GM10248 (cell line): ENCODE results near the gene KIF5A.
A peak's percentile ranks its signal among the peaks of the same experiment; 100 is the strongest.
"Not testable (repeated sequence)": the region's sequence is repeated elsewhere in the genome, so short reads cannot be mapped to it uniquely, and the experiment has no call there.

ENCODE experiments used
- CTCF ChIA-PET: fragments of 300-600 bp; sonication (Branson Sonifier 250); formaldehyde crosslinking; extraction: SDS; loops from one replicate; lab custom pipeline; 2021; ENCODE audit warnings: antibody characterized with exemption; lab: Yijun Ruan, JAX
- POLR2A ChIA-PET: fragments of 350-650 bp; sonication (Branson Sonifier 250); formaldehyde crosslinking; extraction: SDS; loops from one replicate; lab custom pipeline; 2020; ENCODE audit warnings: antibody characterized with exemption; lab: Yijun Ruan, JAX
- DNase-seq: peaks from one replicate; pipeline ENCODE4 v3.0.0; 2012; ENCODE audit errors: extremely low spot score
- TF ChIP-seq, protein P1 (sequence below): IDR thresholded peaks from 2 replicates; pipeline ENCODE4 v1.5.1; 2012; ENCODE audit warnings: mild to moderate bottlenecking, low read depth; ENCODE audit errors: extremely low read depth, missing control alignments, control extremely low read depth

Gene KIF5A

DNA sequence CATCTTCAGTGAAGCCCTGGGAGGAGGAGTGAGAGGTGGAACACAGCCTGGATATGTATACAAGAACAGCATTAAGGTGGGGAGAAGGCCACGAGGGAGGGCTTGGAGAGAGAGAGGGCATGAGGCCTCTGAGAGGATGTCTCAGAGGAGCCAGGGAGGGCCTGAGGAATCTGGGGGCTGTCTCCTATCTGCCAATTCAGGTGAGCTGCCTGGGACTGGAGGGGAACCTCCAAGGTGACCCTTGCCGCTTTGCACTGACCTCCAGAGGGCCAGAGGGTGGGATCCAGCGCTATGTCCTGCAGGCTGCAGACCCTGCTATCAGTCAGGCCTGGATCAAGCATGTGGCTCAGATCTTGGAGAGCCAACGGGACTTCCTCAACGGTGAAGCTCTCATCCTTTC lies 65.8 kb downstream of the KIF5A start:
- TF ChIP-seq, protein P1, sequence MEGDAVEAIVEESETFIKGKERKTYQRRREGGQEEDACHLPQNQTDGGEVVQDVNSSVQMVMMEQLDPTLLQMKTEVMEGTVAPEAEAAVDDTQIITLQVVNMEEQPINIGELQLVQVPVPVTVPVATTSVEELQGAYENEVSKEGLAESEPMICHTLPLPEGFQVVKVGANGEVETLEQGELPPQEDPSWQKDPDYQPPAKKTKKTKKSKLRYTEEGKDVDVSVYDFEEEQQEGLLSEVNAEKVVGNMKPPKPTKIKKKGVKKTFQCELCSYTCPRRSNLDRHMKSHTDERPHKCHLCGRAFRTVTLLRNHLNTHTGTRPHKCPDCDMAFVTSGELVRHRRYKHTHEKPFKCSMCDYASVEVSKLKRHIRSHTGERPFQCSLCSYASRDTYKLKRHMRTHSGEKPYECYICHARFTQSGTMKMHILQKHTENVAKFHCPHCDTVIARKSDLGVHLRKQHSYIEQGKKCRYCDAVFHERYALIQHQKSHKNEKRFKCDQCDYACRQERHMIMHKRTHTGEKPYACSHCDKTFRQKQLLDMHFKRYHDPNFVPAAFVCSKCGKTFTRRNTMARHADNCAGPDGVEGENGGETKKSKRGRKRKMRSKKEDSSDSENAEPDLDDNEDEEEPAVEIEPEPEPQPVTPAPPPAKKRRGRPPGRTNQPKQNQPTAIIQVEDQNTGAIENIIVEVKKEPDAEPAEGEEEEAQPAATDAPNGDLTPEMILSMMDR = no peak
- ChIA-PET CTCF (interaction anchor here (0.6 to 6.8 kb wide), 7 partner anchors 9 to 402 kb away, joined by 3 to 101 read pairs (median 4); partner anchors contain the start of genes B4GALNT1 and PIP4K2C), POLR2A (no interaction called here)
- DNase-seq = peak; percentile 13

GRCh38 chr12:57616383-57617101 lies 66.7 kb downstream of the KIF5A start:
- POLR2A ChIA-PET = no interaction called here
- no peak for DNase-seq
- TF ChIP-seq, protein P1 = no peak
- CTCF ChIA-PET = interaction anchor here (0.6 to 6.8 kb wide), 5 partner anchors 8 to 71 kb away, joined by 3 to 101 read pairs (median 4); partner anchors contain the start of gene PIP4K2C

- ChIA-PET CTCF (interaction anchor here (8.9 kb wide), 1 partner anchor 36 kb away, joined by 155 read pairs; no protein-coding TSS in a partner anchor), POLR2A (no interaction called here)
- DNase-seq = no peak
- TF ChIP-seq, protein P1 = no peak
These were observed 68.1 kb downstream of the KIF5A start for GRCh38 chr12:57617942-57618341.

GRCh38 chr12:57618431-57618830 lies 68.6 kb downstream of the KIF5A start:
- DNase-seq, POLR2A ChIA-PET: not testable (repeated sequence)
- CTCF ChIA-PET = interaction anchor here (3.0 to 8.9 kb wide), 2 partner anchors 11 to 36 kb away, joined by 20 to 155 read pairs; no protein-coding TSS in a partner anchor

DNA sequence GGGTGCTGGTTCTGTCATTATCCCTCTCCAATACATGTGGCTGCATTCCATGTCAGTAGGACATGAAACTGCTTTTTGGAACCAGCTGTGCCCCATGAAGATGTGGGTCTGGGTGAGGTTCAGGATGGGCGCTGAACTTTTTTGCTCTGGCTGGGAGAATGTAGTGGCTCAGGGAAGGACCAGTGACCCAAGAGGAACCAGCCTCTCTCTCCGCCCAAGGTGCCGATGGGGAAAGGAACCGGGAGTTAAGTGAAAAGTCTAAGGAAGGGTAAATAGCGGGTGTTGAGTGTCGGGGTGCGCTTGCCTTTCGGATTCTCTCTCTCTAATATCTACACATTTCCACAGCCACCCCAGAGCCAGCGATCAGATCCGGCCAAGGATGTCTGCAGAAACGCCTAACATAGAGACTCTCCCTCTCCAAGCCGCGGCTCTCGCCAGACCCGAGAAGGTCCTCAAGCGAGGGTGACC lies 69.2 kb downstream of the KIF5A start:
- DNase-seq = no peak
- POLR2A ChIA-PET = no interaction called here
- TF ChIP-seq, protein P1 = no peak
- CTCF ChIA-PET = interaction anchor here (3.0 to 8.9 kb wide), 3 partner anchors 12 to 160 kb away, joined by 20 to 155 read pairs (median 22); partner anchors contain the start of gene GLI1

DNA sequence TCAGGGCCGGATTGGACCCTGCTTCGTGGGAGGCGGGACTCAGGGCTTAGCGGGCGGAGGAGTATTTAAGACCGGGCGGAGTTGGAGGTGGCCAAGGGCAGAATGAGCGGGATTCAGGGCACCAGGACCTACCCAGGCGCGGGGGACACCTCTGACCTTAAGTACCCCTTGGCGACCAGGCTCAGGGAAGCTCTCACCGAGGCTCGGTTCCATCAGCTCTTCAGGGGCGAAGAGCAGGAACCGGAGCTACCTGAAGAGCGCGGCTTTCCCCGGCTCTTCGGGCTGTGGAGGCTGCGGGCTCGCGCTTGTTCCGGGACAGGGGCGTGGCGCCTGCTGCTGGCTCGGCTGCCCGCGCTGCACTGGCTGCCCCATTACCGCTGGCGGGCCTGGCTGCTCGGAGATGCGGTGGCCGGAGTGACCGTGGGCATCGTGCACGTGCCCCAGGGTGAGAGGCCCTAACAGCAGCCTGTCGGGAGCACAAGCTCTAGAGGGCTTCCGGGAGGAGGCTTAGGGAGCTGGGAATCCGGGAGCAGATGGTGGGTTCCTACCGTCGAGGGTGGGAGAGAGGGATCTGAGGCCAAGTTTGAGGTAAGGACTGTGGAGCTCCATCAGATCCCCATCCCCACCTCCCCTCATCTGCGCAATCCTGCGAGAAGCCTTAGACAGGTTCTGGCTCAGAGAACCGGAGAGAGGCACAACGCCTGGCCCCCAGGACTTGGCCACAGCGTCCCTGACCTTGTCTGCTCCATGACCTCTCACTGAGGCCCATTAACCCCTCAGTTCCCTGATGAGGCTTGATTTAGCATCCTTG lies 69.8 kb downstream of the KIF5A start:
- DNase-seq = peak; percentile 28
- POLR2A ChIA-PET = no interaction called here
- CTCF ChIA-PET = interaction anchor here (1.5 to 8.9 kb wide), 7 partner anchors 8 to 161 kb away, joined by 6 to 155 read pairs (median 13); partner anchors contain the start of genes ARHGEF25, B4GALNT1, GLI1 and PIP4K2C

More for the DNA sequence above, 69.8 kb downstream of the KIF5A start:
- TF ChIP-seq, protein P1 = no peak
